ENCODE data around the gene DSN1. TPM values are rescaled to one million over a fixed set of nuclear protein-coding genes. Genes with fewer than 3 reads are reported as not detected.

Gene DSN1
- total RNA-seq, 1 experiment from 2014 or later, result 7.8 TPM

DNA sequence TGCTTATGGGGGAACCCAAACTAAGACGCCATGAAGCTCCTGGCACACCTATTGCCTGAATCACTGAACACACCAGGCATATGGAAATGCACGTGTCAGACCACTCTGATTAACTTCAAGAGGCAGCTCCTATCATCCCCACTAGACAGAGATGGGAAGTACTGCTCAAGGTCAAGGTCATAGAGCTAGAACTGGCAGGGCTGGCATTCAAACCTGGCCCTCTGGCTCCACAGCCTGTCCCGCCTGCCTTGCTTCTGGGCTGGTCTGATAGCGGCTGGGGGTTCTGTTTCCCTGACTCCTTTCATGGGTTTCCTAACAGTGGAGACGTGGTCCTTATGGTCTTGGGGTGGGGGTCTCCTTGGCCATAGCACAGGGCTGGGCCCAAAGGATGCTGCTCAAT, 22.6 kb upstream of the DSN1 start:
- BruUV-seq (replicated peaks), result no TSS peak
- ChIA-PET POLR2A (interaction anchor here (0.7 kb wide), 1 partner anchor 68 kb away, joined by 3 read pairs; no protein-coding TSS in a partner anchor), CTCF (interaction anchor here (0.7 to 3.1 kb wide), 3 partner anchors 13 to 345 kb away, joined by 3 to 19 read pairs (median 3); no protein-coding TSS in a partner anchor)
- TF ChIP-seq, protein P1, sequence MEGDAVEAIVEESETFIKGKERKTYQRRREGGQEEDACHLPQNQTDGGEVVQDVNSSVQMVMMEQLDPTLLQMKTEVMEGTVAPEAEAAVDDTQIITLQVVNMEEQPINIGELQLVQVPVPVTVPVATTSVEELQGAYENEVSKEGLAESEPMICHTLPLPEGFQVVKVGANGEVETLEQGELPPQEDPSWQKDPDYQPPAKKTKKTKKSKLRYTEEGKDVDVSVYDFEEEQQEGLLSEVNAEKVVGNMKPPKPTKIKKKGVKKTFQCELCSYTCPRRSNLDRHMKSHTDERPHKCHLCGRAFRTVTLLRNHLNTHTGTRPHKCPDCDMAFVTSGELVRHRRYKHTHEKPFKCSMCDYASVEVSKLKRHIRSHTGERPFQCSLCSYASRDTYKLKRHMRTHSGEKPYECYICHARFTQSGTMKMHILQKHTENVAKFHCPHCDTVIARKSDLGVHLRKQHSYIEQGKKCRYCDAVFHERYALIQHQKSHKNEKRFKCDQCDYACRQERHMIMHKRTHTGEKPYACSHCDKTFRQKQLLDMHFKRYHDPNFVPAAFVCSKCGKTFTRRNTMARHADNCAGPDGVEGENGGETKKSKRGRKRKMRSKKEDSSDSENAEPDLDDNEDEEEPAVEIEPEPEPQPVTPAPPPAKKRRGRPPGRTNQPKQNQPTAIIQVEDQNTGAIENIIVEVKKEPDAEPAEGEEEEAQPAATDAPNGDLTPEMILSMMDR (IDR thresholded peaks at IDR 0.05; ENCODE audit: unreplicated experiment), result no peak
- intact Hi-C loops (cut with micrococcal nuclease), result no loop called here
- Mint-ChIP-seq H3K4me1 (ENCODE audit: insufficient read depth, unreplicated experiment) (no peaks in the 10 kb centered on the region), H3K36me3 (ENCODE audit: insufficient read depth, unreplicated experiment) (peaks cover 86% of the 10 kb centered on the region), H3K27me3 (ENCODE audit: insufficient read depth, unreplicated experiment) (no peaks in the 10 kb centered on the region), H3K27ac (ENCODE audit: low read depth, unreplicated experiment) (no peak overlapping the region), H3K4me3 (ENCODE audit: unreplicated experiment) (no peak overlapping the region), H3K9me3 (ENCODE audit: unreplicated experiment) (no peaks in the 10 kb centered on the region)
- DNase-seq (ENCODE audit: unreplicated experiment), result no peak

DNA sequence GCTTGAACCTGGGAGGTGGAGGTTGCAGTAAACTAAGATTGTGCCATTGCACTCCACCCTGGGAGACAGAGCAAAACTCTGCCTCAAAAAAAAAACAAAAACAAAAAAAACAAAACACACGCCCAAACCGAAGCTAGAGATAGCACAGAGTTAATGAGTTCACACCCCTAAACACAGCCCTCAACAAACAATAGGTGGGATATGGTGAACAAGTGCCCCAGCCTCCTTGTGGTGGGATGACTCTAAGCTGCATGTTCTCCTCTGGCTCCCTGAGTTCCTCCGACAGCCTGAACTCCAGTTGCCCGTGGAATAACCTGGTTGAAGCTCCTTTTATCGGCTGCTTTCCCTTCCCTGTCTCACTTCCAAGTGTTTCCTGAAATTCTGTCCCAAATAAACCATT, 22.1 kb upstream of the DSN1 start:
- ChIA-PET CTCF (interaction anchor here (0.7 to 3.1 kb wide), 3 partner anchors 13 to 306 kb away, joined by 3 to 19 read pairs (median 3); no protein-coding TSS in a partner anchor), POLR2A (no interaction called here)
- peaks cover 84% of the 10 kb centered on the region for H3K36me3 Mint-ChIP-seq (ENCODE audit: insufficient read depth, unreplicated experiment)
- H3K27ac Mint-ChIP-seq (ENCODE audit: low read depth, unreplicated experiment), result no peak overlapping the region
- H3K4me3 Mint-ChIP-seq (ENCODE audit: unreplicated experiment), result no peak overlapping the region
- BruUV-seq (replicated peaks), result no TSS peak
- TF ChIP-seq, protein P1 (IDR thresholded peaks at IDR 0.05; ENCODE audit: unreplicated experiment), result no peak
- no peaks in the 10 kb centered on the region for H3K27me3 Mint-ChIP-seq (ENCODE audit: insufficient read depth, unreplicated experiment)
- H3K4me1 Mint-ChIP-seq (ENCODE audit: insufficient read depth, unreplicated experiment), result no peaks in the 10 kb centered on the region
- intact Hi-C loops (cut with micrococcal nuclease), result no loop called here
- H3K9me3 Mint-ChIP-seq (ENCODE audit: unreplicated experiment), result no peaks in the 10 kb centered on the region
- no peak for DNase-seq (ENCODE audit: unreplicated experiment)

DNA sequence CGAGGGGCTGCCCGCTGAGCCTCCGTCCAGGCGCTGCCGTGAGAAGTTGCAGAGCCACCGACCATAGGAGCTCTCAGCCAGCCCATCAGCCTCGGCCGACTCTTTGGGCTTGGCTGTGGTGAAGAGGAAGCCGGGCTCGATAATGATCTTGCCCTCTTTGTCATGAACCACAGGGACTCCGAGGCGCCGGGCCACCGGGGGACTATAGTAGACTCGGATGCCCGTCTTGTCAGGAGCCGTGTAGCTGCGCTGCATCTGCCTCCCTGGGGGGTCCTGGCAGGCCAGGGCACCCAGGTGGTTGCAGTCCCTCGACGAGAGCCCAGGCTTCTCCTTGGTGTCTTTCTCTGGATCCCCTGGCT, 20.5 kb upstream of the DSN1 start:
- Mint-ChIP-seq H3K27ac (ENCODE audit: low read depth, unreplicated experiment) (no peak overlapping the region), H3K4me3 (ENCODE audit: unreplicated experiment) (no peak overlapping the region), H3K9me3 (ENCODE audit: unreplicated experiment) (no peaks in the 10 kb centered on the region), H3K27me3 (ENCODE audit: insufficient read depth, unreplicated experiment) (no peaks in the 10 kb centered on the region), H3K4me1 (ENCODE audit: insufficient read depth, unreplicated experiment) (no peaks in the 10 kb centered on the region), H3K36me3 (ENCODE audit: insufficient read depth, unreplicated experiment) (peaks cover 76% of the 10 kb centered on the region)
- TF ChIP-seq, protein P1 (IDR thresholded peaks at IDR 0.05; ENCODE audit: unreplicated experiment), result no peak
- DNase-seq (ENCODE audit: unreplicated experiment), result no peak
- POLR2A ChIA-PET, result no interaction called here
- BruUV-seq (replicated peaks), result no TSS peak
- CTCF ChIA-PET, result interaction anchor here (0.6 to 1.8 kb wide), 2 partner anchors 15 to 42 kb away, joined by 3 to 7 read pairs; no protein-coding TSS in a partner anchor
- intact Hi-C loops (cut with micrococcal nuclease), result loop anchor here (5.0 kb wide), 1 partner anchor 68 kb away; a partner anchor contains a TSS

DNA sequence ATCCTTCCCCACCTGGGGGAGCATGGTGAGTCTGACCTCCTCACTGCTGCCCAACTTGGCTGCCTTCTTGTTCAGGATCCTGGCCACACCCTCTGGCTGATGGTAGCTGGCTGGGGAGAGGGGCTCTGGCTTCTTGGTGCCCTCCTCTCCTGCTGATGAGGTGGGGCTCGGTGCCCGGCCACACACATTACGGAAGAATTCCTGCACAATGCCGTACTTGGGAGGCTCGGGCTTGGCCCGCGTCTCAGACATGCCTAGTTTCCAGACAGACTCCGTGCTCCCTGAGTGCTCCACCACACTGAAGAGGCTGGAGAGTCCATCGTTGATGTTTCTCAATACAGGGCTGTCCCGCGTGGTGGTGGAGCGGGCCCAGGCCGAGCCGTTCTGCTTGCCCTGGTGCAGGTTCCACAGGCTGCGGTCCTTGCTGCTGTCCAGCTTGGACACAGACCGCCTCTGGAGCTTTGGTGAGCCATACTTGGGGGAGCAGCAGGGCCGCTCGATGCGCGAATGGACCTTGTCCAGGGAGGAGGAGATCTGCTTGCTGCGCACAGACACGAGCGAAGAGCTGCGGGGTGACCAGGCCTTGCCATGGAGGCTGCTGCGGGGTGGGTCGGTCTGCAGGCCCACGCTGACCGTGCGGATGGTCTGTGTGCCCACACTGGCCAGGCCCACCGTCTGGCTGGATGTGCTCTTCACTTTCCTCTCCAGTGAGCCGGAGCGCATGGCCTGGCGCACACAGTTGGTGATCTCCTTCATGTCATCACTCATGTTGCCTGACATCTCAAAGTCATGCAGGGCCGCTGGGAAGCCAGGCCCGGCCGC, 19.9 kb upstream of the DSN1 start:
- H3K27ac Mint-ChIP-seq (ENCODE audit: low read depth, unreplicated experiment), result no peak overlapping the region
- ChIA-PET CTCF (interaction anchor here (1.2 to 1.8 kb wide), 4 partner anchors 15 to 187 kb away, joined by 4 to 7 read pairs (median 4); partner anchors contain the start of gene RAB5IF), POLR2A (no interaction called here)
- TF ChIP-seq, protein P1 (IDR thresholded peaks at IDR 0.05; ENCODE audit: unreplicated experiment), result no peak
- peaks cover 70% of the 10 kb centered on the region for H3K36me3 Mint-ChIP-seq (ENCODE audit: insufficient read depth, unreplicated experiment)
- no peak for DNase-seq (ENCODE audit: unreplicated experiment)
- no peak overlapping the region for H3K4me3 Mint-ChIP-seq (ENCODE audit: unreplicated experiment)
- no peaks in the 10 kb centered on the region for H3K9me3 Mint-ChIP-seq (ENCODE audit: unreplicated experiment)
- H3K27me3 Mint-ChIP-seq (ENCODE audit: insufficient read depth, unreplicated experiment), result no peaks in the 10 kb centered on the region
- intact Hi-C loops (cut with micrococcal nuclease), result loop anchor here (5.0 kb wide), 1 partner anchor 69 kb away; a partner anchor contains a TSS
- no peaks in the 10 kb centered on the region for H3K4me1 Mint-ChIP-seq (ENCODE audit: insufficient read depth, unreplicated experiment)
- BruUV-seq (replicated peaks), result no TSS peak
